ENCODE data around the gene CC2D1B. TPM values are rescaled to one million over a fixed set of nuclear protein-coding genes. Genes with fewer than 3 reads are reported as not detected.
A peak's percentile ranks its signal among the peaks of the same experiment; 100 is the strongest.

The CC2D1B gene
- total and polyA plus RNA-seq, 9 of the 15 experiments (the other 6 are each of a cell fraction or from before 2014, with no cell fraction given): 1.2 to 33.6 (median 25.5) TPM

DNA sequence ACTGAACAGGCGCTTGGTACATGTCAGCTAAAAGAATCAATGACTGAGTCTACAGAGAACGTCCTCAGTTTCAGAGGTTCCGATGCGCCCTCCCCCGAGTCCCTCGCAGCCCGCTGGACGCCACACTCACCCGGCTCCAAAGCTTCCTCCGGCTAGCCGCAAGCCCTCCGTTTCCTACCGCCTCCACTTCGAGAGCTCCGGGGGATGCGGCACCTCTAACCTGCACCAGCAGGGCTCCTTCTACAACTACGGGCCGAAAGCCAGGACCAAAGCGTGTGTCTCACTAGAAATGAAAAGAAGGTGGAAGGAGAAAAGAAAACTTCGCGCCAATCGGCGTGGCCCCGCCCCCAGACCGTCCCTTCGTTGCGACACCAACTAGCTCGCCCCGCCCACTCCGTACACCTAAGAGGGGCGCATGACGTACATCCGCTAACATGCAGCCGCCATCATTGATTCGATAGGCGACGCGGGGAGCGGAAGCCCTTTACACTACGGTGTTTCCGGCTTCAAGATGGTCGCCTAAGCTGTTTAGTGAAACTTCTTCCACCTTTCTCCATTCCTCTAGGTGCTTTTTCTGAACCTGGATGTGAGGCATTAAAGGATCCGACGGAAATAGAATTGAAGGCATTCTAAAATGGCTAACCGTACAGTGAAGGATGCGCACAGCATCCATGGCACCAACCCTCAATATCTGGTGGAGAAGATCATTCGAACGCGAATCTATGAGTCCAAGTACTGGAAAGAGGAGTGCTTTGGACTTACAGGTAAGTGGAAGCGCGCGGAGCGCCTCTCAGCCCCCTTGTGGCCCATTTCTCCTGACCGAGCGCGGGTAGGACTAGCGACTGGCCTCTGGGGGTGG lies 38.3 kb upstream of the CC2D1B start, which contains the start of the genes ORC1 and PRPF38A (continued):
- TF ChIP-seq, protein P1, sequence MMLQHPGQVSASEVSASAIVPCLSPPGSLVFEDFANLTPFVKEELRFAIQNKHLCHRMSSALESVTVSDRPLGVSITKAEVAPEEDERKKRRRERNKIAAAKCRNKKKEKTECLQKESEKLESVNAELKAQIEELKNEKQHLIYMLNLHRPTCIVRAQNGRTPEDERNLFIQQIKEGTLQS (IDR thresholded peaks at IDR 0.05): peak; percentile 88
- TF ChIP-seq, protein P1 (CRISPR knock-in tag; conservative IDR thresholded peaks at IDR 0.05): peak; percentile 89
- TF ChIP-seq HLTF (IDR thresholded peaks at IDR 0.05) (no peak), PHF21A (IDR thresholded peaks at IDR 0.05; ENCODE audit: borderline replicate concordance, low read depth) (no peak), JUNB (CRISPR knock-in tag; conservative IDR thresholded peaks at IDR 0.05) (no peak), SMARCE1 (IDR thresholded peaks at IDR 0.05) (peak; percentile 45; the same call in 1 of the 2 replicates), NFIX (CRISPR knock-in tag; IDR thresholded peaks at IDR 0.05; ENCODE audit: low read depth) (no peak), MCM2 (IDR thresholded peaks at IDR 0.05; ENCODE audit: low read depth) (no peak), CHD4 (IDR thresholded peaks at IDR 0.05; ENCODE audit: insufficient read depth, insufficient replicate concordance, low read depth, low read length, poor library complexity, severe bottlenecking) (no peak), FOXA3 (CRISPR knock-in tag; conservative IDR thresholded peaks at IDR 0.05 in 1 of 2, IDR thresholded peaks at IDR 0.05 in 1 of 2) (no peak; a peak in 1 of 4 replicates), ASH1L (IDR thresholded peaks at IDR 0.05; ENCODE audit: borderline replicate concordance, low read depth, partially characterized antibody) (no peak), NBN (IDR thresholded peaks at IDR 0.05; ENCODE audit: low read depth) (peak; percentile 80), ZNF444 (CRISPR knock-in tag; IDR thresholded peaks at IDR 0.05) (no peak), RUNX1 (IDR thresholded peaks at IDR 0.05; ENCODE audit: low read depth) (no peak)
- TF ChIP-seq, protein P2, sequence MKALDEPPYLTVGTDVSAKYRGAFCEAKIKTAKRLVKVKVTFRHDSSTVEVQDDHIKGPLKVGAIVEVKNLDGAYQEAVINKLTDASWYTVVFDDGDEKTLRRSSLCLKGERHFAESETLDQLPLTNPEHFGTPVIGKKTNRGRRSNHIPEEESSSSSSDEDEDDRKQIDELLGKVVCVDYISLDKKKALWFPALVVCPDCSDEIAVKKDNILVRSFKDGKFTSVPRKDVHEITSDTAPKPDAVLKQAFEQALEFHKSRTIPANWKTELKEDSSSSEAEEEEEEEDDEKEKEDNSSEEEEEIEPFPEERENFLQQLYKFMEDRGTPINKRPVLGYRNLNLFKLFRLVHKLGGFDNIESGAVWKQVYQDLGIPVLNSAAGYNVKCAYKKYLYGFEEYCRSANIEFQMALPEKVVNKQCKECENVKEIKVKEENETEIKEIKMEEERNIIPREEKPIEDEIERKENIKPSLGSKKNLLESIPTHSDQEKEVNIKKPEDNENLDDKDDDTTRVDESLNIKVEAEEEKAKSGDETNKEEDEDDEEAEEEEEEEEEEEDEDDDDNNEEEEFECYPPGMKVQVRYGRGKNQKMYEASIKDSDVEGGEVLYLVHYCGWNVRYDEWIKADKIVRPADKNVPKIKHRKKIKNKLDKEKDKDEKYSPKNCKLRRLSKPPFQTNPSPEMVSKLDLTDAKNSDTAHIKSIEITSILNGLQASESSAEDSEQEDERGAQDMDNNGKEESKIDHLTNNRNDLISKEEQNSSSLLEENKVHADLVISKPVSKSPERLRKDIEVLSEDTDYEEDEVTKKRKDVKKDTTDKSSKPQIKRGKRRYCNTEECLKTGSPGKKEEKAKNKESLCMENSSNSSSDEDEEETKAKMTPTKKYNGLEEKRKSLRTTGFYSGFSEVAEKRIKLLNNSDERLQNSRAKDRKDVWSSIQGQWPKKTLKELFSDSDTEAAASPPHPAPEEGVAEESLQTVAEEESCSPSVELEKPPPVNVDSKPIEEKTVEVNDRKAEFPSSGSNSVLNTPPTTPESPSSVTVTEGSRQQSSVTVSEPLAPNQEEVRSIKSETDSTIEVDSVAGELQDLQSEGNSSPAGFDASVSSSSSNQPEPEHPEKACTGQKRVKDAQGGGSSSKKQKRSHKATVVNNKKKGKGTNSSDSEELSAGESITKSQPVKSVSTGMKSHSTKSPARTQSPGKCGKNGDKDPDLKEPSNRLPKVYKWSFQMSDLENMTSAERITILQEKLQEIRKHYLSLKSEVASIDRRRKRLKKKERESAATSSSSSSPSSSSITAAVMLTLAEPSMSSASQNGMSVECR (CRISPR knock-in tag; IDR thresholded peaks at IDR 0.05): peak; percentile 97
- TF ChIP-seq, protein P3, sequence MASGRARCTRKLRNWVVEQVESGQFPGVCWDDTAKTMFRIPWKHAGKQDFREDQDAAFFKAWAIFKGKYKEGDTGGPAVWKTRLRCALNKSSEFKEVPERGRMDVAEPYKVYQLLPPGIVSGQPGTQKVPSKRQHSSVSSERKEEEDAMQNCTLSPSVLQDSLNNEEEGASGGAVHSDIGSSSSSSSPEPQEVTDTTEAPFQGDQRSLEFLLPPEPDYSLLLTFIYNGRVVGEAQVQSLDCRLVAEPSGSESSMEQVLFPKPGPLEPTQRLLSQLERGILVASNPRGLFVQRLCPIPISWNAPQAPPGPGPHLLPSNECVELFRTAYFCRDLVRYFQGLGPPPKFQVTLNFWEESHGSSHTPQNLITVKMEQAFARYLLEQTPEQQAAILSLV (tag; IDR thresholded peaks at IDR 0.05): peak; percentile 59; the same call in 1 of the 2 replicates
- TF ChIP-seq, protein P4, sequence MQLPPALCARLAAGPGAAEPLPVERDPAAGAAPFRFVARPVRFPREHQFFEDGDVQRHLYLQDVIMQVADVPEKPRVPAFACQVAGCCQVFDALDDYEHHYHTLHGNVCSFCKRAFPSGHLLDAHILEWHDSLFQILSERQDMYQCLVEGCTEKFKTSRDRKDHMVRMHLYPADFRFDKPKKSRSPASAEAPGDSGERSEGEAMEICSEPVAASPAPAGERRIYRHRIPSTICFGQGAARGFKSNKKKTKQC (CRISPR knock-in tag; IDR thresholded peaks at IDR 0.05): peak; percentile 93
- TF ChIP-seq, protein P5, sequence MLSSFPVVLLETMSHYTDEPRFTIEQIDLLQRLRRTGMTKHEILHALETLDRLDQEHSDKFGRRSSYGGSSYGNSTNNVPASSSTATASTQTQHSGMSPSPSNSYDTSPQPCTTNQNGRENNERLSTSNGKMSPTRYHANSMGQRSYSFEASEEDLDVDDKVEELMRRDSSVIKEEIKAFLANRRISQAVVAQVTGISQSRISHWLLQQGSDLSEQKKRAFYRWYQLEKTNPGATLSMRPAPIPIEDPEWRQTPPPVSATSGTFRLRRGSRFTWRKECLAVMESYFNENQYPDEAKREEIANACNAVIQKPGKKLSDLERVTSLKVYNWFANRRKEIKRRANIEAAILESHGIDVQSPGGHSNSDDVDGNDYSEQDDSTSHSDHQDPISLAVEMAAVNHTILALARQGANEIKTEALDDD (IDR thresholded peaks at IDR 0.05): no peak
